Erythroblast (primary cell): ENCODE data around the gene CCNQ.

Source experiments
- DNase-seq, 2 experiments: peaks; one replicate each; lab custom pipeline; 2025; lab: John Stamatoyannopoulos, UW
- GATA1 ChIP-seq: IDR thresholded peaks from 2 replicates; pipeline ENCODE4 v1.6.1; 2011; ENCODE audit warnings: low read depth, mild to moderate bottlenecking, control low read depth, low read length, moderate library complexity
- POLR2A ChIP-seq: IDR thresholded peaks from 2 replicates; pipeline ENCODE4 v1.6.1; 2011; ENCODE audit warnings: mild to moderate bottlenecking, low read length

Gene CCNQ

DNA sequence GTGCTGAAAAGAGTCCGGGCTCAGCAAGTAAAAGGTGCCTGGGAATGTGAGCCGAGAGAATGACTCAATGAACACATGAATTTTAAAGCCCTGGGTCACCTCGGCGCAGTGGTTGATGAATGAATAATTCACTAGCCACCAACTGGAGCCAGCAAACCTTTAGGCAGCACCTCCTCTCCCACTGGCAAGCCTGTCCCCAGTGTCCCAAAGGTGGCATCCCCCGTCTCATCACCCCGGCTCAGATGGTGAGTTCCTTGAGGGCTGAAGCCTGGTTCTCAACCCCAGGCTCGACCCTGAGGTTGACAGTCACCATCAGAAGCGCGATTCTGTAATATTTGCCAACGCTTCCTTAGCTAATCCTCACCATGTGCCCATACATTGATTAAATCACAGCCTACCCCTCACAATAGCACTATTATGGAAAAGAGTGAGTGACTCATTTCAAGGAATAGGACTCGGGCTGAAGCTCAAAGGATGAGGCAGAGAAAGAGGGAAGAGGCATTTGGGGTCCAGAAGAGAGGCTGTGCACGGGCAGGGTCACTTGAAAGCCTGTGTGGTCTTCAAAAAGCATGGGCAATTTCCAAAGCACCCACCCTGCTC lies 2.7 kb upstream of the CCNQ start:
- DNase-seq = no peak
- TF ChIP-seq GATA1 (no peak), POLR2A (no peak)

DNA sequence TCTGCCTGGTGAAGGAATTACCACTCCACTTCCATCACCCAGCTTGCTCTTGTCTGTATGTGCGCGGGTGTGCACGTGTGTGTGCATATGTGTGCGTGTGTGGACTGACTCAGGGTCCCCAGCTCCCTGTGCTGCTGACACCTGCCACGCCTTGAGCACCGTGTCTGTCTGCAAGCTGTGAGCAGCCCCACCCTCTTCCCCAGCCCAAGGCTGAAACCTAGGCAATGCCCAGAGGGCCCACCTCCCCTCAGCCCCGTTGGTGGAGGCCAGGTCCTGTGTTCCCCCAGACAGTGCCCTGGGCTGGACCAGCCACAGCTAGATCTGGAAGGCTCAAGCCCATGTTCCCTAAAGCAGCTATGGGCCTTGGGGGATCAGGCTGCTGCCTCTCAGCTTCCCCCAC lies 2.0 kb upstream of the CCNQ start:
- TF ChIP-seq POLR2A (no peak), GATA1 (no peak)
- no peak for DNase-seq

DNA sequence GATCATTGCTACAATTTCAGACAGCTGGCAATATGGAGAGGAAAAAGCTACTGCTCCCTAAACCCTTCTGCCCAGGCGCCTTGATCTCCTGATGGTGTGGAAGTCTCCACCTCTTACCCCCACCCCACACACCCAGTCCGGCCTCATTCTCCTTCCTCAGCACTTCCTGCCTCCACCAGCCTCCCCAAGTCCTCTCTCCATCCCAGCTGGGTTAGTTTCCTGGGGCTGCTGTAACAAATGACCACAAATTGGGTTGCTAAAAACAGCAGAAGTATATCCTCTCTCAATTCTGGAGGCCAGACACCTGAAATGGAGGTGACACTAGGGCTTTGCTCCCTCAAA lies 1.1 kb upstream of the CCNQ start:
- TF ChIP-seq GATA1 (no peak), POLR2A (no peak)
- peak; percentile 8 to 24 for DNase-seq

DNA sequence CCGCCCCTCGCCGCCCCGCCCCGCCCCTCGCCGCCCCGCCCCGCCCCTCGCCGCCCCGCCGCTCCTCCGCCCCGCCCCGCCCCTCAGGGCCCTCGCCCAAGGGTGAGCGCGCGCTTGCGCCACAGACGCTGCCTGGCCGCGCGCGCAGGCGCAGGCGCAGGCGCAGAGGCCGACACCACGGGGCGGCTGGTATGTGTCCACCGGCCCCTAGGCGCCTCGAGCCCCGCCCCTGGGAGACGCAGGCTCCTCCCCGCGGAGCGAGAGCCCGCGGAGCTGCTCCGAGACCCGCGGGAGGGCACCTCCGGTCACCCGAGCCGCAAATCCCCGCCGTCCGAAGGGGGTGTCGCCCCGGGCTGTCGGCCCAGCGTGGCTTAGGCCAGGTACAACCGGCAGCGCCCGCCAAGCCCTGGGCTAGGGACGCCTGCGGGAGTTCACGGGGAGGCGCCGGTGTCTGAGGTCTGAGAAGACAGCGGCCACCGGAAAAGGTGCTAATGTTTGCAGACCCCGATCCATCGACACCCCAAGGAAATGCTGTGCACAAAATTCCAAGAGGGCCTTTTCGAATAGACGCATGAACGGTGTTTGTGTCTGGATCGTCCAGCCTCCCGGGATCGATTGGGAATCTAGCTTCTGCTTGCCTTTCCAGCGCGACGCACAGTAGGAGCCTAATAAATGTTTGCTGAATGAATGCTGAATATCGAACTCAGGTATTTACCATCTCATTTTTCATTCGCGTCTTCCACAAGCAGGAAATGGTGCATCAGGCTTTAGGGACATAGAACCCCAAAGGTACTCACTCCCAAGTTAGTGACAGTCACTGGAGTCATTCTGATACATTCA lies 473 bp upstream of the CCNQ start:
- no peak for TF ChIP-seq POLR2A
- no peak for TF ChIP-seq GATA1
- peak; percentile 92 to 94 for DNase-seq

DNA sequence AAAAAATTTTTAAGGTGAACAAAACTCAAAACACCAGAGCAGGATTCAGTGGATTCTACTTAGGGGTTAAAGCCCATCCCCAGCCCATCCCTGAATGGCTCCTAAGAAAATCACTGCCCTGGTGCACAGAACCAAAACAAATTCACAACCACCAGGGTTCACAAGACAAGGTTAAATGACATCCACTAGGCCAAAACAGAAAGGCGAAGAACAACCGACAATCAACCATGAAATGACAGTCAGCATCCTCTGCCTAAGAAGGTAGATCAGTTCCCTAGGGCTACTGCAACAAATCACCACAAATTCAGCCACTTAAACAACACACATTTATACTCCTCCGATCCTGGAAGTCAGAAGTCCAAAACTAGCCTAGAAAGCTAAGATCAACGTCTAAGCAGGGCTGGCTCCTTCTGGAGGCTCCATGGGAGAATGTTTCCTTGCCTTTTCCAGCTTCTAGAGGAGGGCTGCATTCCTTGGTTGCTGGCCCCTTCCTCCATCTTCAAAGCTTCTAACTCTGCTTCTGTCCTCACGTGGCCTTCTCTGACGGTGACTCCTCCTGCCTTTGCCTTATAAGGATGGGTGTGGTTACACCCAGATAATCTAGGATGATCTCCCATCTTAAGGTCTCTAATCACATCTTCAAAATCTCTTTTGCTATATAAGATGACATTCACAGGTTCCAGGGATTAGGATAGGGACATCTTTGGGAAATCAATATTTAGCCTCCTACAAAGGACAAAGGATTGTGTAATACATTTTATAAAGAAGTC lies 1.8 kb downstream of the CCNQ start:
- TF ChIP-seq GATA1 (no peak), POLR2A (no peak)

DNA sequence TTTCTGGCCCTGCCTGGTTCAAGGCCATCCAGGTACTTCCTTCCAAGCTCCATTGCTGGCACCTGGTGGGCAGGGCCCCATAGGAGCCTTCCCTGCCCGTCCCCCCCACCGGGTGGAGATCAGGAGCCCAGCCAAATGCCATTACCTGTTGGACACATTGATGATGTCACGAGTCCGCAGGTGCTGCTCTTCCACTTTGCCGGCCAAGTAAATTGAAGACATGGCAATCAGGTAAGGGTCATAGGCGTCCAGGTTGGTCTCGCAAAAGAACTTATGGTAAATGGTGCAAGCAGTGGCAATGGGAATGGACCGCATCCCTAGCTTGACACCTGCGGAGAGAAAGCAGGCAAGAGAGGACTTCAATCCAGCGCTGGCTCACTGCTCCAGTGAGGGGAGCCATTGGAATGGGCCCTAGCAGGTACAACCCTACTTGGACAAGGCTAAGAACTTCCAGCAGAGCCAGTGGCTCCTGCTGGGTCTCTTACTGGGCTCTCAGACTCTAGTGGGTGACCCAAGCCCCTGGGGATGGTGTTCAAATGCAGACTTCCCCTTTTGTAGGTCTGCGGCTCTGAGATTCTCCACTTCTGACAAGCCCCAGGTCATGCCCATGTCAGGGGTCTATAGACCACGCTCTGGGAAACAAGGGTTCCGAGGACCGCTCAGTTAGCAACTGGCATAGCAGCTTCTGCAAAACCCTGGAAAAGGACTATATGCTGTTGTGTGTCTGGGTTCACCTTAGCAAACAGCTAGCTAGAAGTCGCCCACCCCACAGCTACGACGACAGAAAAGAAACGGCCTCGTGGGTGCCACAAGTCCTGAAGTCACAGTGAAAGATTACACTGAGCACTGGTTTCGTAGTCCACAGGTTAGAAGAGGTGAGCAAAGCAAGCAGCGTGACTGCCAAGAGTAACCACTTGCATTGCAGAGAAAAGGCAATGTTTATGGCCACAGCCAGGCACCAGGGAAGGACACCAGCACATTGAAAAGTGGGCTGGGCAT lies 2.8 kb downstream of the CCNQ start:
- DNase-seq = no peak
- TF ChIP-seq GATA1 (no peak), POLR2A (no peak)

More for the DNA sequence above, 1.8 kb downstream of the CCNQ start:
- DNase-seq = peak in 1 of 2 experiments; percentile 6

DNA sequence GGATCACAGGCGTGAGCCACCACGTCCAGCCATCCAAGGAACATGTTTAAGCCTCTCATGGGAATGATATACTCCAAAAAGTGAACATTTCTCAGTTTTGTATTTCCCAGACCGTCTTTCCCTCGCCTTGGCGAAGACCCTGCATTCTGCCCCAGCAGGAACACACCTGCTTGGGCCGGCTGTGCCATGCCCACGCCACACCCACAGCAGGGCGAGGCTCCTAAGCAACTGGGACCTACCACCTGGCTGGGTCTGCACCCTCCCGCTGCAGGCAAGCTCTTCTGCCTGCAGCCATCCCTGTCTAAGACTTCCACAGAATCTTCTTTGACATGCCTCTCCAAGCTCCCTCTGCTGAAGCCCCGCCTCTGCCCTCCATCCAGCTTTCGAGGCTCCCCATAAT lies 3.6 kb downstream of the CCNQ start:
- no peak for TF ChIP-seq GATA1
- TF ChIP-seq POLR2A = no peak
- DNase-seq = no peak

DNA sequence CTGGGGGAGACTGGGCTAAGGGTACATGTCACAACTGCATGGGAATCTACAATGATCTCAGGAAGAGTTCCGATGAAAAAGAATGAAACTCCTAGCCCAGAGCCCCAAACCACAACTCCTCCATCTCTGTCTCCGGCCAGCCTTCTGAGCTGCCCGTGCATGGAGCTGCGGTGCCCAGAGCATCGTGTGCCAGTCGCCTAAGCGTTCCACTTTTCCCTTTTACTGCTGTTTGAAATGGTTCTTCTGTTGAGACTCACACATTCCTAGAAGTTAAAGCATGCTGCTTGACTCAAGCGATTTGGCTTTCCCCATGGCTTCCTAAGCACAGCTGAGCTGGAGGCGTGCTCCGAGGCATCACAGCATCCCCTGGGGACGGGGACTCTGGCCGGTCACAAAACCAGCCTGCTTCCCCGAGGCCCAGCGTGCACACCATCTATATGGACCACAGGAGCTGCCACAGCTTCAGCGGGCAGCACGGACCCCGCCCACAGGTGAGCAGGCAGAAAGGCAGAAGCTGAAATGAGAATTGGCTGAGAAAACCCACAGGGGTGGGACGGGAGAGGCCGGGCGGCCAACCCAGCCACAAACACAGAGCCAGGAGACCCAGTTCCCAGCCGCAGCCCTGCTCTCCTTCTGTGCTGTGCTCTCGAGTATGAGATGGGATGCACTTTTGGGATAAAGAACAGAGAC lies 5.0 kb downstream of the CCNQ start:
- DNase-seq = no peak
- TF ChIP-seq GATA1 = no peak
- TF ChIP-seq POLR2A = no peak

DNA sequence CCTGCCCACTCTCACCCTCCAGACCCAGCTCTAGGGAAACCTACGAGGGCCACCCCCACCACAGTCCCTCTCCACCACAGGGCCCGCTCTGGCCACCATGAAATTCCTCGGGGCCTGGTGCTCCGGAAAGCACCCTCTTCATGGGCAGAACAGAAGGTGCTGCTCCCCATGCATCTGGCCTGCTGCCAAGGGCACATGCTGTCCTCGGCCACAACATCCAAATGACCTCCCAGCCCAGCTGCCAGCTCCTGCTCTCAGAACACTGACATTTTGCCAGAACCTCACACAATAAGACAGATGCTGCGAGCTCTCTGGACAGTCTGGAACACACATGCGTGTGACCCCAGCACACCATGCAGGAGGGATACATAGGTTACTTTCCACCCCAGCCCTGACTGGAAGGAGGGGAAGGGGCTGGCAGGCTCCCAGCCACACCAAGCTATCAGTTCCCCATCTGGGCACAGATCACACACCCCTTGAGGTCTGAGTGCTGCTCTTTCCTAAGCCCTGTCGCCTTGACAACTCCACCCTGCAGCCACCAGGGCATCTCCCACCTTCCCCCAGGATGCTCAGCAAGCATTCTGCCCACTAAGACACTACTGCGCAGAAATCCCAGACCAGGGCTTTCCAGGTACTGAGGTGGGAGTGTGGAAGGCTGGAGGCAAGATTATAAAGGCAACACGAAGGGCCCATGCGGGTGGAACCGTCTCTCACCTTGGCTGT lies 5.8 kb downstream of the CCNQ start:
- no peak for DNase-seq
- TF ChIP-seq POLR2A (no peak), GATA1 (no peak)

DNA sequence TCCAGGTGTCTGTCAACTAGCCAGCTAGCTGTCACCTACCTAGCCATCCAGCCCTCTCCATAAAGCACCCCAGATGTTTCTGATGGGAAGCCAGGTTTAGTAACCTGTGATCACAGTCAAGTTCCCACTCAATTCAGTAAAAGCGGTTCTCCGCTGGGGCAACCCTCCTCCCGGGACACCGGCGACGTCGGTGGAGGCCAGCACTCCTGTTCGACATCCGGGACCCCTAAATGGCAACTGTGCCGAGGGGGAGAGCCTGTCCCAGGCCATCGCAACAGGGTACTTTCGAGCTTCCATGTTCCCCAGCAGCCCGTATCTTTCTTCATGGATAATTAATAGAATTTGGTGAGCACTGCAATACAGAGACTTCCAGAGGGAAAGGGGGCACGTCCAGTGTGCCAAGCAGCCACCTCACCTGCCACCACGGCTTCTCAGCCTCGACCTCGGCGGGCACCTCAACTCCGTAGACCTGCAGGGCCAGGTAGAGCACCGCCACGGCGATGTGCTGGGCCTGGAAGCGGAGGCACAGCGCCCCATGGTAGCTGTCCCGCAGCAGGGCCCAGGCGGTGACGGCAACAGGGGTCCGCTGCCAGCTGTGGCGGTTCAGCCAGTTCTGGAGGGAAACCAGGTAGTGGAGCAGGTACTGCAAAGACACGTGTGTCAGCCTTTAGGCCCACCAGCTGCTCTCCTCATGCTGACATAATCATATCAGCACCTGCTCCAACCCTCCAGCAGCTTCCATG lies 6.7 kb downstream of the CCNQ start:
- DNase-seq = no peak
- TF ChIP-seq GATA1 (no peak), POLR2A (no peak)
